SK-N-SH (cell line): ENCODE measurements around the gene PAK1. TPM values are rescaled to one million over a fixed set of nuclear protein-coding genes. Genes with fewer than 3 reads are reported as not detected.

ENCODE experiments used
- CTCF ChIA-PET: fragments of 300-600, 350-600 bp; formaldehyde crosslinking; extraction: SDS; loops from one replicate; lab custom pipeline; 2021; lab: Yijun Ruan, JAX
- POLR2A ChIA-PET: fragments of 350-600 bp; sonication (Branson Sonifier 250); formaldehyde crosslinking; extraction: SDS; loops from one replicate; lab custom pipeline; 2020; ENCODE audit warnings: antibody characterized with exemption, inconsistent platforms; lab: Yijun Ruan, JAX
- DNase-seq: peaks from one replicate; pipeline ENCODE4 v3.0.0; 2012
- H2AFZ ChIP-seq: fragments of 200-600 bp; sonication (generic); 2 replicates; pipeline ENCODE4 v1.8.1; 2016; ENCODE audit warnings: antibody characterized with exemption, mild to moderate bottlenecking, low read depth
- H3F3A ChIP-seq: fragments of 200-600 bp; sonication (generic); replicated peaks from 2 replicates; pipeline ENCODE3; 2016; ENCODE audit warnings: antibody characterized with exemption, mild to moderate bottlenecking; ENCODE audit not compliant: insufficient read depth
- H3K27ac ChIP-seq, 2 experiments: fragments of 200-500 bp in 1 of 2; fragments of 200-600 bp in 1 of 2; sonication (Bioruptor generic) in 1 of 2; sonication (generic), shearing (Covaris generic) in 1 of 2; 2 replicates each; pipeline versions ENCODE4 v1.5.1 to v1.6.1; 2014 to 2016; ENCODE audit warnings: low read depth in 2 of 2, inconsistent platforms in 1 of 2, low read length in 1 of 2, mild to moderate bottlenecking in 1 of 2, mixed read lengths in 1 of 2
- H3K27me3 ChIP-seq: fragments of 200-600 bp; sonication (generic), shearing (Covaris generic); 2 replicates; pipeline ENCODE4 v1.6.1; 2016; ENCODE audit warnings: mixed run types; ENCODE audit not compliant: insufficient read depth
- H3K36me3 ChIP-seq, 2 experiments: fragments of 200-500 bp in 1 of 2; fragments of 200-600 bp in 1 of 2; sonication (Bioruptor generic) in 1 of 2; sonication (generic) in 1 of 2; replicated peaks in 1 of 2; 2 replicates each; pipeline versions ENCODE3 to v1.5.1; 2014 to 2016; ENCODE audit warnings: low read length in 1 of 2, mild to moderate bottlenecking in 1 of 2; ENCODE audit not compliant: insufficient read depth in 2 of 2, control insufficient read depth in 1 of 2
- H3K4me1 ChIP-seq, 2 experiments: fragments of 200-500 bp in 1 of 2; fragments of 200-600 bp in 1 of 2; sonication (Bioruptor generic) in 1 of 2; sonication (generic), shearing (Covaris generic) in 1 of 2; 2 replicates each; pipeline versions ENCODE4 v1.5.1 to v1.6.1; 2014 to 2016; ENCODE audit warnings: low read depth in 1 of 2, low read length in 1 of 2, mixed run types in 1 of 2; ENCODE audit not compliant: insufficient read depth in 2 of 2, control insufficient read depth in 1 of 2
- H3K4me2 ChIP-seq: fragments of 200-600 bp; sonication (generic), shearing (Covaris generic); 2 replicates; pipeline ENCODE4 v1.6.1; 2017; ENCODE audit warnings: mixed run types
- H3K4me3 ChIP-seq, 2 experiments: fragments of 200-500 bp in 1 of 2; fragments of 200-600 bp in 1 of 2; sonication (Bioruptor generic) in 1 of 2; sonication (generic), shearing (Covaris generic) in 1 of 2; 2 replicates each; pipeline versions ENCODE4 v1.5.1 to v1.8.1; 2014 to 2016; ENCODE audit warnings: low read depth in 2 of 2, inconsistent platforms in 1 of 2, low read length in 1 of 2, mild to moderate bottlenecking in 1 of 2, mixed read lengths in 1 of 2, moderate library complexity in 1 of 2
- H3K79me2 ChIP-seq: fragments of 200-600 bp; sonication (generic); 2 replicates; pipeline ENCODE4 v1.8.1; 2017; ENCODE audit warnings: mild to moderate bottlenecking; ENCODE audit not compliant: insufficient read depth
- H3K9ac ChIP-seq: fragments of 200-600 bp; sonication (generic); 2 replicates; pipeline ENCODE4 v1.6.1; 2017; ENCODE audit warnings: mixed run types
- H3K9me2 ChIP-seq: fragments of 200-600 bp; sonication (generic); 2 replicates; pipeline ENCODE4 v1.6.1; 2017; ENCODE audit warnings: mixed run types
- H3K9me3 ChIP-seq: fragments of 200-600 bp; sonication (generic); 2 replicates; pipeline ENCODE4 v1.6.1; 2017; ENCODE audit warnings: mixed run types, mild to moderate bottlenecking, moderate library complexity
- H4K20me1 ChIP-seq: fragments of 200-600 bp; sonication (generic); 2 replicates; pipeline ENCODE4 v1.6.1; 2017; ENCODE audit warnings: mild to moderate bottlenecking, mixed run types; ENCODE audit not compliant: insufficient read depth
- CHD2 ChIP-seq: fragments of 150-350 bp; IDR thresholded peaks from 2 replicates; pipeline ENCODE4 v1.6.1; 2018; ENCODE audit warnings: low read length; ENCODE audit not compliant: partially characterized antibody
- ELF1 ChIP-seq: IDR thresholded peaks from 2 replicates; pipeline ENCODE4 v1.4.0; 2012
- EP300 ChIP-seq, 2 experiments: IDR thresholded peaks; 2 replicates each; pipeline versions ENCODE4 v1.4.0 to v1.6.1; 2012; ENCODE audit warnings: borderline replicate concordance in 1 of 2, low read depth in 1 of 2, low read length in 1 of 2
- EZH2phosphoT487 ChIP-seq: fragments of 200-600 bp; sonication (generic); IDR thresholded peaks from 2 replicates; pipeline ENCODE4 v1.6.1; 2017; ENCODE audit warnings: low read depth, mixed run types, mild to moderate bottlenecking, antibody characterized with exemption, moderate library complexity, borderline replicate concordance
- FOSL2 ChIP-seq: IDR thresholded peaks from 2 replicates; pipeline ENCODE4 v1.4.0; 2012; ENCODE audit warnings: low read depth, mild to moderate bottlenecking, moderate library complexity, borderline replicate concordance
- FOXM1 ChIP-seq: IDR thresholded peaks from 2 replicates; pipeline ENCODE4 v1.4.0; 2012; ENCODE audit warnings: low read depth, mild to moderate bottlenecking
- GATA2 ChIP-seq: sonication (generic); formaldehyde crosslinking; IDR thresholded peaks from 2 replicates; pipeline ENCODE4 v1.5.0; 2020; ENCODE audit warnings: mild to moderate bottlenecking, missing genetic modification reagents
- IRF3 ChIP-seq: fragments of 150-350 bp; IDR thresholded peaks from 2 replicates; pipeline ENCODE4 v1.6.1; 2016; ENCODE audit warnings: mild to moderate bottlenecking, low read depth, low read length
- JUND ChIP-seq: IDR thresholded peaks from 2 replicates; pipeline ENCODE4 v1.4.0; 2012
- MAX ChIP-seq: IDR thresholded peaks from 2 replicates; pipeline ENCODE4 v1.4.0; 2012; ENCODE audit warnings: low read depth
- MEF2A ChIP-seq: IDR thresholded peaks from 2 replicates; pipeline ENCODE4 v1.4.0; 2012; ENCODE audit warnings: low read depth, borderline replicate concordance
- MXI1 ChIP-seq: IDR thresholded peaks from 2 replicates; pipeline ENCODE4 v1.6.1; 2012; ENCODE audit warnings: mild to moderate bottlenecking, low read depth, low read length, improper control_type of control experiment
- POLR2AphosphoS5 ChIP-seq: IDR thresholded peaks from 2 replicates; pipeline ENCODE4 v1.6.1; 2012; ENCODE audit warnings: low read depth, low read length
- RAD21 ChIP-seq: IDR thresholded peaks from 2 replicates; pipeline ENCODE4 v1.6.1; 2012; ENCODE audit warnings: mild to moderate bottlenecking, low read length
- RCOR1 ChIP-seq: fragments of 150-350 bp; IDR thresholded peaks from 2 replicates; pipeline ENCODE4 v1.6.1; 2017; ENCODE audit warnings: antibody characterized with exemption, low read length
- REST ChIP-seq: IDR thresholded peaks from 2 replicates; pipeline ENCODE4 v1.6.1; 2012; ENCODE audit warnings: mild to moderate bottlenecking, low read depth, low read length, moderate library complexity
- RFX5 ChIP-seq: IDR thresholded peaks from 2 replicates; pipeline ENCODE4 v1.6.1; 2012; ENCODE audit warnings: mild to moderate bottlenecking, improper control_type of control experiment, low read length
- RXRA ChIP-seq: IDR thresholded peaks from 2 replicates; pipeline ENCODE4 v1.4.0; 2012; ENCODE audit warnings: low read depth, mild to moderate bottlenecking, borderline replicate concordance
- SMC3 ChIP-seq: IDR thresholded peaks from 2 replicates; pipeline ENCODE4 v1.6.1; 2012; ENCODE audit warnings: low read depth, low read length, improper control_type of control experiment
- TCF12 ChIP-seq: IDR thresholded peaks from 2 replicates; pipeline ENCODE4 v1.4.0; 2012
- TEAD4 ChIP-seq: IDR thresholded peaks from 2 replicates; pipeline ENCODE4 v1.4.0; 2012; ENCODE audit warnings: mild to moderate bottlenecking, borderline replicate concordance; ENCODE audit not compliant: insufficient read depth
- USF1 ChIP-seq: IDR thresholded peaks from 2 replicates; pipeline ENCODE4 v1.4.0; 2012; ENCODE audit warnings: low read depth, borderline replicate concordance
- YY1 ChIP-seq: IDR thresholded peaks from 2 replicates; pipeline ENCODE4 v1.4.0; 2012; ENCODE audit warnings: low read depth, mild to moderate bottlenecking
- ZBTB33 ChIP-seq: IDR thresholded peaks from 2 replicates; pipeline ENCODE4 v1.4.0; 2012; ENCODE audit warnings: low read depth, borderline replicate concordance
- WGBS: methylation state at CpG from one replicate; pipeline ENCODE4 v1.1.6; 2017; ENCODE audit warnings: low lambda C conversion rate; 5-methylcytosine and 5-hydroxymethylcytosine counted together
- polyA plus RNA-seq, 3 experiments: library from polyadenylated mRNA; depleted of rRNA; stranded (reverse); fragments of >200 nt; gene quantifications; 2 replicates each; pipeline ENCODE4 v1.2.3, GENCODE V29; 2012

PAK1 gene
- polyA plus RNA-seq (2012; rRNA removed) = 14.2 and 17.9 TPM in 2 replicates
- 10.2 and 11.8 TPM in 2 replicates for polyA plus RNA-seq (2012; cell fraction: cytosol; rRNA removed)
- polyA plus RNA-seq (2012; cell fraction: nucleus; rRNA removed) = 22.9 and 30.0 TPM in 2 replicates

GRCh38 chr11:77473801-77474683, at the start of gene PAK1:
TSS of gene PAK1 (minus strand) at chr11:77474094. CDS start at chr11:77392520, 81,574 bp downstream.
- H3K4me3 ChIP-seq = peak within 1 kb of the TSS; percentile 67 to 69
- H3K4me1 ChIP-seq = peaks cover 0 to 5% of the 10 kb centered on the region in 2 experiments; a peak in 1 of 4 replicates
- H4K20me1 ChIP-seq = no peaks in the 10 kb centered on the region
- no peaks in the 10 kb centered on the region for H3K27me3 ChIP-seq
- CTCF ChIA-PET = interaction anchor here (0.6 to 2.2 kb wide), 4 partner anchors 10 to 74 kb away, joined by 3 to 9 read pairs (median 6); no protein-coding TSS in a partner anchor
- peak within 1 kb of the TSS; percentile 76 for H2AFZ ChIP-seq
- peak within 1 kb of the TSS; percentile 89 for H3K4me2 ChIP-seq
- H3K27ac ChIP-seq = peak within 1 kb of the TSS in 1 of 2 experiments; percentile 74; a peak in 2 of 4 replicates
- POLR2A ChIA-PET = interaction anchor here (0.6 kb wide), 1 partner anchor 10 kb away, joined by 4 read pairs; no protein-coding TSS in a partner anchor
- peaks cover 17% of the 10 kb centered on the region for H3F3A ChIP-seq
- H3K79me2 ChIP-seq = no peaks in the 10 kb centered on the region
- 2% methylated on average over 59 of the region's 72 CpGs for WGBS
- no peaks in the 10 kb centered on the region for H3K9me2 ChIP-seq
- peak; percentile 94 for DNase-seq
- peak within 1 kb of the TSS; percentile 72 for H3K9ac ChIP-seq
- no peaks in the 10 kb centered on the region for H3K9me3 ChIP-seq
- H3K36me3 ChIP-seq = peaks cover 0 to 3% of the 10 kb centered on the region in 2 experiments
- TF ChIP-seq RCOR1 (no peak), REST (0 out of 2 replicates have a peak, but pooled peaks have one; percentile 11), RXRA (no peak), MEF2A (no peak), TEAD4 (no peak), TCF12 (no peak), YY1 (no peak), FOXM1 (no peak), CHD2 (peak; percentile 45), ELF1 (no peak), GATA2 (no peak), MXI1 (peak; percentile 36; the same call in 1 of the 2 replicates), EZH2phosphoT487 (no peak), SMC3 (peak; percentile 36; the same call in 1 of the 2 replicates), EP300 (IDR thresholded peaks at IDR 0.05; ENCODE audit: borderline replicate concordance in 1 of 2, low read depth in 1 of 2, low read length in 1 of 2) (no peak), ZBTB33 (no peak), RFX5 (no peak), POLR2AphosphoS5 (no peak), RAD21 (peak; percentile 44), JUND (no peak), USF1 (peak; percentile 48; the same call in 1 of the 2 replicates), IRF3 (no peak), MAX (peak; percentile 39; the same call in 1 of the 2 replicates), FOSL2 (no peak; the same call in 1 of the 2 replicates)
